Osteocyte (in vitro differentiated cells): ENCODE measurements around the gene MSANTD1. TPM values are rescaled to one million over a fixed set of nuclear protein-coding genes. Genes with fewer than 3 reads are reported as not detected.
A peak's percentile ranks its signal among the peaks of the same experiment; 100 is the strongest.

Source experiments
- DNase-seq: peaks from one replicate; pipeline ENCODE4 v3.0.0; 2021; ENCODE audit warnings: mixed read lengths; ENCODE audit not compliant: unreplicated experiment; ENCODE audit errors: extremely low spot score
- H3K27ac Mint-ChIP-seq: one replicate; pipeline ENCODE4 v1.8.0; 2021; ENCODE audit warnings: mild to moderate bottlenecking, mixed read lengths; ENCODE audit not compliant: unreplicated experiment
- H3K27me3 Mint-ChIP-seq: one replicate; pipeline ENCODE4 v1.8.0; 2021; ENCODE audit warnings: mixed read lengths; ENCODE audit not compliant: unreplicated experiment
- H3K36me3 Mint-ChIP-seq: one replicate; pipeline ENCODE4 v1.8.0; 2021; ENCODE audit warnings: mixed read lengths; ENCODE audit not compliant: unreplicated experiment
- H3K4me1 Mint-ChIP-seq: one replicate; pipeline ENCODE4 v1.8.0; 2021; ENCODE audit warnings: mixed read lengths; ENCODE audit not compliant: unreplicated experiment
- H3K4me3 Mint-ChIP-seq: one replicate; pipeline ENCODE4 v1.8.0; 2021; ENCODE audit warnings: mild to moderate bottlenecking, moderate library complexity, mixed read lengths; ENCODE audit not compliant: unreplicated experiment
- H3K9me3 Mint-ChIP-seq: one replicate; pipeline ENCODE4 v1.8.0; 2021; ENCODE audit warnings: mixed read lengths; ENCODE audit not compliant: unreplicated experiment
- total RNA-seq: library from RNA; stranded (reverse); gene quantifications from 2 replicates; pipeline ENCODE4 v1.2.1, GENCODE V29; 2021
- TF ChIP-seq, protein P1 (sequence below): fragments of 200-600 bp; sonication (generic); IDR thresholded peaks from 2 replicates; pipeline ENCODE4 v1.5.0; 2021; ENCODE audit warnings: antibody characterized with exemption, mild to moderate bottlenecking, moderate library complexity

MSANTD1 gene
- total RNA-seq, 1 donor from 2014 or later = 0.83 TPM

DNA sequence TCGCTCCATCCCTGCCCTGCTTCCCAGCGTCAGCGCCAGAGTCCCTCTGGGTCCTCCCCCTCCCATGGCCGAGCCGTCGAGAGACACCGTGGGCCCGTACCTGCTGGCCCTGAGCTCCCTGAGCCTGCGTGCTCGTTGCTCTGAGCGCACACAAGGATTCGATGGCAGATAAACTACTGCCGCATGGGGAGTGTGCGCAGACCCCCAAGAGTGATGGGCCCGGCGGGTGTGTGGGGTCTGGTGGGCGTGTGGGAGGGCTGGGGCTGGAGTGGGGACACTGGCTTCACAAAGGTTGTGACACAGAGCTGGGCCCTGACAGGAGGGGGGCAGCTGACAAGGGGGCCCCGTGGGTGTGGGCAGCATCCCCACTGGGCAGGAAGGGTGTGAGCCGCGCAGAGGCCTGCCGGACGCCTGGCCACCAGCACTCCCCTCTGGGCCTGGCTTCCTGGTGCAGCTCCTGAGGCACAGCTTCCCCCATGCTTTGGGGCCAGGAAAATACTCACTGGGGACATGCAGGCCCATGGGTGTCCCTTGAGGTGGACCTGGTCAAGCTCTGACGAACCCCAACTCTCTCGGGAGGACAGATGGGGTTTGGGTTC, 39.1 kb downstream of the MSANTD1 start:
- Mint-ChIP-seq H3K27me3 (peaks cover 2% of the 10 kb centered on the region), H3K4me3 (no peak overlapping the region), H3K27ac (no peak overlapping the region), H3K9me3 (no peaks in the 10 kb centered on the region), H3K36me3 (no peaks in the 10 kb centered on the region), H3K4me1 (peaks cover 5% of the 10 kb centered on the region)
- TF ChIP-seq, protein P1, sequence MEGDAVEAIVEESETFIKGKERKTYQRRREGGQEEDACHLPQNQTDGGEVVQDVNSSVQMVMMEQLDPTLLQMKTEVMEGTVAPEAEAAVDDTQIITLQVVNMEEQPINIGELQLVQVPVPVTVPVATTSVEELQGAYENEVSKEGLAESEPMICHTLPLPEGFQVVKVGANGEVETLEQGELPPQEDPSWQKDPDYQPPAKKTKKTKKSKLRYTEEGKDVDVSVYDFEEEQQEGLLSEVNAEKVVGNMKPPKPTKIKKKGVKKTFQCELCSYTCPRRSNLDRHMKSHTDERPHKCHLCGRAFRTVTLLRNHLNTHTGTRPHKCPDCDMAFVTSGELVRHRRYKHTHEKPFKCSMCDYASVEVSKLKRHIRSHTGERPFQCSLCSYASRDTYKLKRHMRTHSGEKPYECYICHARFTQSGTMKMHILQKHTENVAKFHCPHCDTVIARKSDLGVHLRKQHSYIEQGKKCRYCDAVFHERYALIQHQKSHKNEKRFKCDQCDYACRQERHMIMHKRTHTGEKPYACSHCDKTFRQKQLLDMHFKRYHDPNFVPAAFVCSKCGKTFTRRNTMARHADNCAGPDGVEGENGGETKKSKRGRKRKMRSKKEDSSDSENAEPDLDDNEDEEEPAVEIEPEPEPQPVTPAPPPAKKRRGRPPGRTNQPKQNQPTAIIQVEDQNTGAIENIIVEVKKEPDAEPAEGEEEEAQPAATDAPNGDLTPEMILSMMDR = no peak
- DNase-seq = peak; percentile 81

DNA sequence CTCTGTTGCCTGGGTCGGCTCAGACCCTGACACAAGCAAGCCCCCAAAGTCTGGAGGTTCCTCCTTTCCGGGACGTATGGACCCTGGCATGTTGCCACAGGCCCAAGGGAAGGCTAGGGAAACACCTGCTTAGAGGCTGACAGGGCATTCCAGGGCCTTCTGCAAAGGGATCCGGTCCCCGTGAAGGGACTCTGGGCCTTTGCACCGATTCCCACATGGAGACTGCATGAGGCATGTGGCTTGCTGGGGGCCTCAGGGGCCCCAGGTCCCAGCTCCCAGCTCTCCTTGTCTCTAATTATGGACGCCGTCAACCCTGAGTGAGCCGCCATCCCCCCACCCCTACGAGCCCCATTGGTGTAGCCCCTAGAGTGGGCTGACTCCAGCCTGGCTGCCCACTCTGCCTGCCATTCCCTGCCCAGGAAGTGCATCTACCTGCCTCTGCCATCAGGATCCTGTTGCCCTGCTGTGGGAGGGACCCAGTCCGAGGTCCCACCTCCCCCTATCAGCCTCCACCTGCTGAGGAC, 39.7 kb downstream of the MSANTD1 start:
- Mint-ChIP-seq H3K9me3 (no peaks in the 10 kb centered on the region), H3K4me1 (peaks cover 9% of the 10 kb centered on the region), H3K4me3 (no peak overlapping the region), H3K27me3 (peaks cover 2% of the 10 kb centered on the region), H3K27ac (no peak overlapping the region), H3K36me3 (no peaks in the 10 kb centered on the region)
- peak; percentile 70 for DNase-seq
- TF ChIP-seq, protein P1 = no peak

DNA sequence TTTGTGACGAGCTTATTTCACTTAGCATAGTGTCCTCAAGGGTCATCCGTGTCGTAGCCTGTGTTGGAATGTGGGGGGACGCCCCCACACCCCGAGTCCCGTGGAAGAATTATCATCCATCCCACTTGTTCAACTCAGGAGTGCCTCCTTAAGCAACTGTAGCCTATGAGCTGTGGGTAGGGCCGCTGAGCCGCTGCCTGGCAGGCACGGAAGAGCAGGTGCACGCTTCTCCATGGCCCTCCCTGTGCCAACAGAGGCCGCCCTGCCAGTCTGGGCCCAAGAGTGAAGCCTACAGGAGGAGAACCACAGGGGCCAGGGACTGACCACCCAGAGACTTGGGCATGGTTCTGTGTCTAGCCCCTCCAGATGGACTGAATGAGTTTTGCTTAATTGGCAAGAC, 41.5 kb downstream of the MSANTD1 start:
- H3K4me3 Mint-ChIP-seq = no peak overlapping the region
- H3K27me3 Mint-ChIP-seq = peaks cover 2% of the 10 kb centered on the region
- H3K4me1 Mint-ChIP-seq = peaks cover 24% of the 10 kb centered on the region
- no peak overlapping the region for H3K27ac Mint-ChIP-seq
- peak; percentile 76 for DNase-seq
- peaks cover under 1% of the 10 kb centered on the region for H3K36me3 Mint-ChIP-seq
- no peaks in the 10 kb centered on the region for H3K9me3 Mint-ChIP-seq
- TF ChIP-seq, protein P1 = no peak

DNA sequence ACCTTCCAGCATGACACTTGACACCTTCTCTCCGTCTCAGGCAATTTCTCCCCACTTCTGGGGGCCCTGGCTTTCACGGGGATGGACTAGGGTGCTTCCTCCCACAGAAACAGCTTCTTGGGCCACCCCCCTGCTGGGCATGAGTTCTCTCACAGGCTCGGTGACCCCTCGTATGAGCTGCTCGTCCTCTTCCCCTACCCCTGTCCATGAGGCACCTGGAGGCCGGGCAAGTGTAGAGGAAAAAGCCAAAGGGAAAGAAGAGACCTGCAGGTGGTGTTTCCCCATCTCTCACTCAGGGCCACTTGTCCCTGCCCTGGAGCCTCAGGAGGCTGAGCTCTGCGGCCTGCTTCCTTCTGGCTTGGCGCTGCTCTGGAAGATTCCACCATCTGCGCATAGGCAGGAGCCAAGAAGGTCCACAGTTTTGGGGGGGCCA, 41.9 kb downstream of the MSANTD1 start:
- H3K27ac Mint-ChIP-seq = no peak overlapping the region
- peaks cover 2% of the 10 kb centered on the region for H3K27me3 Mint-ChIP-seq
- peak; percentile 62 for DNase-seq
- H3K36me3 Mint-ChIP-seq = peaks cover 3% of the 10 kb centered on the region
- H3K4me3 Mint-ChIP-seq = no peak overlapping the region
- no peaks in the 10 kb centered on the region for H3K9me3 Mint-ChIP-seq
- TF ChIP-seq, protein P1 = no peak
- H3K4me1 Mint-ChIP-seq = peaks cover 26% of the 10 kb centered on the region

DNA sequence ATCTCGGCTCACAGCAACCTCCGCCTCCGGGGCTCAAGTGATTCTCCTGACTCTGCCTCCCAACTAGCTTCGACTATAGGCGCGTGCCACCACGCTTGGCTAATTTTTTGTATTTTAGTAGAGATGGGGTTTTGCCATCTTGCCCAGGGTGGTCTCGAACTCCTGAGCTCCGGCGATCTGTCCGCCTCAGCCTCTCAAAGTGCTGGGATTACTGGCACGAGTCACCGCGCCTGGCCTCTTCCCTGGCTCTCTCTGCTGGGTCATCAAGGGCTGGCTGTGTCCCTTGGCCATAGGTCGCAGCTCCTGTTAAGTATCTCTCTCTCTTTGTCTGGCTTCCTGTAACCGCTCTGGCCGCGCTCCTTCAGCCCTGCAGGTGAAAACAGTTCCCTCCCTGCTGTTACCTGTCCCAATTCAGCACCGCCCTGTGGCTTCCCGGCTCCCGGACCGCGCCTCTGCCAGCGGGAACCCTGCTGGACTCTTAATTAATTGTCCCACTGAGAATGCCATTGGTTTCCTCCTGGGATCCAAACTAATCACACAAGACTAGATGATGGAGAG, 42.5 kb downstream of the MSANTD1 start:
- peak overlapping the region; percentile 93 for H3K27ac Mint-ChIP-seq
- no peaks in the 10 kb centered on the region for H3K9me3 Mint-ChIP-seq
- H3K4me3 Mint-ChIP-seq = peak overlapping the region; percentile 87
- TF ChIP-seq, protein P1 = no peak
- peaks cover 5% of the 10 kb centered on the region for H3K36me3 Mint-ChIP-seq
- peak; percentile 73 for DNase-seq
- H3K4me1 Mint-ChIP-seq = peaks cover 26% of the 10 kb centered on the region
- peaks cover 2% of the 10 kb centered on the region for H3K27me3 Mint-ChIP-seq
